HG02970 (cell line): Measurements from ENCODE around the gene CYLD.

Experiments
- ATAC-seq: cut with Tn5 transposase; IDR thresholded peaks from one replicate; pipeline ENCODE4 v1.9.1; 2021; ENCODE audit warnings: mild to moderate bottlenecking, moderate library complexity, moderate number of reproducible peaks; ENCODE audit not compliant: unreplicated experiment, low FRiP score

Gene CYLD

DNA sequence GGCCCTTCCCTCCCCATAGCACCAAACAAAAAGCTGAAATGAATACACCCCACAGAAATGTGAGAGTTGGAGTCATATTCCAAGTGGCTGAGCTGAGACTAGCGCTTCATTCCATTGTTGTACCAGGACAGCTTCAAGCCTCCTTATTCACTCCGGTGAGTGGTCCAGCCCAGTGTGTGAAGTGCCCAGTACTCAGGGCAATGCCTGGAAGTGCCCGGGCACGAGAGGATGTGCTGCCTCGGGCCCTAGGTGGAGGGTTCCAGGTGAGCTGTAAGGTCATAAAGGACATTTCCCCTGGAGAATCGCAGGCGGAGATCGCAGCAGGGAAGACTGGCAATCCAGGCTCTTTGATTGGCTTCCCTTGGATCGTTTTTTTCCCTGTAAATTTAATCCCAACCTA is 5.4 kb upstream of the CYLD start:
- no peak for ATAC-seq

DNA sequence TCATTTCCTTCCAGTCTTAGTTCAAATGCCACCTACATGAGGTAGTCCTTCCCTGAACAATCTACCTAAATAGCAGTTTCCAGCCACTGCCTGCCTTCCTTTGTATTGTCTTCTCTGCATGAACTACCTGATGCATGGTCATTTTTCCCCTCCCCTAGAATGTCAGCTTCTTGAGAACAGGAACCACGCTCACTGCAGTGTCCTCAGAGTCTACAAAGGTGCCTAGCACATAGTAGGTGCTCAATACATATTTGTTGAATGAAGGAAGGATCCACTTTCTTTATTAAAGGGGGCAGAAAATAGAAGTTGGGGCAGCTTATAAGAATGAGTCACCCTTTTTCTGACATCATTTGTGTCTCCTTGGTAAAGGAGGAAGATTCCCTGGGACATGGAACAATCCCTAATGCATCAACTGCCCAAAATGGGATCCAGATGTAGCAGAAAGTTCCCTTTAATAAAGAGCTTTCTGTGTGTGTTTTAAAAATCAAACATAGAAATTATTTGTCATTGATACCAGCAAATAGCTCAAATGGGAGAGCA is 4.4 kb upstream of the CYLD start:
- ATAC-seq = no peak

DNA sequence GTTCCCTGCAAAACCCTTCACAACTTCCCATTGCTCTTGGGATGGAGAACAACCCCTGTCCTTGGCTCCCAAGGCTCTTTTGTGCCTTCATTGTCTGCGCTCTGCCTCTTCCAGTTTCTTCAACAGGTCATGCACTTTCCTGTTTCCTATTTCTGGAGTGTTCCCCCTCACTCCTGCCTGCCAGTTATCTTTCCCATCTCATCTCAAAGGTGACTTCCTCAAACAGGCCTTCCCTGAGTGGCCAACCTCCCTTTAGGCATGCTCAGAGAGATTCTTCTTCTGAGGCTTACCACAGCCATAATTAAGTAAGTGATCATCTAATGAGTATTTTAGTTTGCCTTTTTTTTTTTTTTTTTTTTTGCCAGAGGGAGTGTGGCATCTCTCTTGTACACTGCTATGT is 2.9 kb upstream of the CYLD start:
- no peak for ATAC-seq

DNA sequence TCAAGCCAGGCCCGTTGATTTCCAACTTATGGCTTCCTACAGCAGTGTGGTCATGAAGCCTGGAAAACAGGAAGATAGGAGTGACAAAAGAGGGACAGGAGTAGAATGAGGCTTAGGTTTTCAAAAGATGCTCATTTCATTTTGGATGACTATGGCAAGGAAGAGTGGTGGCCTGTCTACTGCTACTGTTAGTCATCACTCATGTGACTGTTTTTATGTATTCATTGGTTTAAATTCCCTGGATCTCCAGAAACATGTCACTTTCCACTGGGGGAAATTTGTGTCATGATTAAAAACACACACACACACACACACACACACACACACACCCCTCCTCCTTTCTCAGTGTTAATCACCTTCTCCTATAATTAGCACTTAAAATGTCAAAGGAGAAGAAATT is 1.1 kb upstream of the CYLD start:
- ATAC-seq = no peak

DNA sequence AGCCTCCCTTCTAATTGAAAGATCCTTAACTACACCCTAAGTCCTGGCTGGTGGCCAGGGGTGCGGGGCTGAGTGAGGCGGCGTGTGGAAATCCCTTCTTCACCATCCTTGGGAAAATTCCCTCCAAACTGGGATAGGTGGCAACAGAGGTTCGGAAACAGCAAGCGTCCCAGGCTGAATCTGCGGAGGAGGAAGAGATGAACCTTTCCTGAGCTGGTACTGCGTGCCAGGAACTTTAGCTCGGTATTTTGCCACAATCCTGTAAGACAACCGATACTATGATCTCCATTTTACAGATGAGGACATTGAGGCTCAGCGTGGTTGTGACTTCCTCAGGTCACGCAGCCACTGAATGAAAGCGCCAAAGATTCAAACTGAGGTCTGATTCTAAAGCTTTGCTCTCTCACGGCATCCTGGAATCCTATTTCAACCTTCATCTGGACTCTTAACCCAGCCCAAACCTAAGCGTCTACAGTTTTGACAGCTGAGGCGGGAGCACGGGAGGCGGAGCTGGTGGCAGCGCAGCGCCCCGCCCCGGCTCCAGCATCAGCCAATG is 583 bp upstream of the CYLD start:
- peak; percentile 3 for ATAC-seq

DNA sequence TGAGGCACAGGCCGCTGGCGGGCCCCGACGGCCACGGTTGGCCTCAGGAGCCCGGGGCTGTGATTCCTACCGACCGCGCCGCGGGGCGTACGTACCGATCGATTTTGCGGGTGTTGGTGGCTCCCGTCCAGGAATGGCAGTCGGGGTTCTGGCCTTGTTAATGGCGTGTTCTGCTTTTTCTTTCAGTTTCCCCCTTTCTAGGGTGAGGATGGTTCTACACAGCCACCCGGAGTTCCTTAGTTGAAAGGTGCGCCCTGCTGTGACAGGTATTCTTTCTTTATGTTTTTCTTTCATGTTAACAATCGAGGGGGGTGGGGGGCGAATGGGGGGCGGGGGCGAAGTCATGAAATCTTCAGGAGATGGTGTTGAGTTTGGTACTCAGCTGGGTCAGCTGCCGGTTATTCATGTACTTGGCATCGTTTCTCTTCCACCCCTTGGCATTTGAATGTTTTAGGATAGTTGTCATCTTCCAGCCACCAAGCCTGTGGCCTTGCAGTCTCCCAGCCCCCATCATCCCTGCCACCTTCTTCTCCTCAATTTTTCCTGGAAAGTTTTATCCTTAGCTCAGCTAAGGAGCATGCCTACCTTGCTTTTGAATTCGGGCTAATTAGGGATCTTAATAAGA is 802 bp downstream of the CYLD start:
- no peak for ATAC-seq

DNA sequence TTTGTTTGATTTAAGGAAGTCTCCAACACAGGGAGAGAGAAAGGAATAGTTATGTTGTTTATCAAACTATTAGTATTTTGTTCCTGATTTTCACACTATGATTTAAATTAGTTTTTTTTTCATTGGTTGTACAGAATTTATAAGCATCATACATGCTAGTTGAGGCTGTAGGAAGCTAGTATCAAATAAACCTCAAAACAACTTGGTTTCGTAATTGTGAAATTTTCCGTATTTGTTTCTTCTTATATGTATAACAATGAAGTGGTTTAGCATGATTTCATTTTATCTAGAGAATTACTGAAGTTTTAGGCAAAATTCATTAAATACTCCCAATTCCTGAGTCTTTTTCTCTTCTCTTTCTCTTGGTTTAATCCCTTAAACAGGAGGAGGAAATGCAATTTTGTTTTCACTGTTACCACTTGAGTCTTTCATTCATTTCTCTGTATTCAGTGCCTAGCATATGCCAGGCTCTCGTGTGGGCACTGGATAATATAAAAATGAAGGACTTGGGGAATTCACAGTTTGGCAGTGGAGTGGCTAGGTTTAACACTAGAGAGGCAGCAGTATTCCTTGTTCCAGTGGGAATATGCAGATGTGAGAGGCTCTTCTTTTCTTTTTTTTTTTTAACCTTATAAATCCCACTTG is 1.8 kb downstream of the CYLD start:
- no peak for ATAC-seq

DNA sequence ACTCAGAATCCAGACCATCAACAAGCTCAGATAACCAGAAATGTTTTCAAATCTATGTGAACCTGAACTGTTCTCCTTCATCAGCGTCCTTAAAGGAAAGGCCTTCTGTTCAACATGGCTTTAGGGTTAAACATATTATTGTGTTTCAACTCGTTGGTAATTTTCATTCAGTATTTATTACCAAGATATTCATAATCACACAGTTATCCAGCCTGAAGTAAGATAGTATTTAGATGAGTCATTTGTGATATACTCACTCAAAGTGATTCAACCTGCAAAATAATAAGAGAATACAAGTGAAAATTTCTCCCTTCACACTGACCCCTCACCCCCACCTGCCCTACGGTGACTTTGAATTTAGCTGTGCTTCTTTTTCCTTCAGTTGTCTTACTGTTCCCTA is 3.0 kb downstream of the CYLD start:
- ATAC-seq = no peak

DNA sequence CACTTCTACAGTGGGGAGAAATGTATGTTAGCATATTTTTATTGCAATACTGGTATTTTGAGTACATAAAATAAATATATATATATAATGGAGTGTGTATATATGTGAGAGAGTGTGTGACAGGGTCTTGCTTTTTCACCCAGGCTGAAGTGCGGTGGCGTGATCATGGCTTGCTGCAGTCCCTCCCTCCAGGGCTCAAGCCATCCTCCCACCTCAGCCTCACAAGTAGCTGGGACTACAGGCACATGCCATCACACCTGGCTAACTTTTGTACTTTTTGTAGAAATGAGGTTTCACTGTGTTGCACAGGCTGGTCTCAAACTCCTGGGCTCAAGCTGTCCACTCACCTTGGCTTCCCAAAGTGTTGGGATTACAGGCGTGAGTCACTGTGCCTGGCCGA is 4.1 kb downstream of the CYLD start:
- ATAC-seq = no peak

DNA sequence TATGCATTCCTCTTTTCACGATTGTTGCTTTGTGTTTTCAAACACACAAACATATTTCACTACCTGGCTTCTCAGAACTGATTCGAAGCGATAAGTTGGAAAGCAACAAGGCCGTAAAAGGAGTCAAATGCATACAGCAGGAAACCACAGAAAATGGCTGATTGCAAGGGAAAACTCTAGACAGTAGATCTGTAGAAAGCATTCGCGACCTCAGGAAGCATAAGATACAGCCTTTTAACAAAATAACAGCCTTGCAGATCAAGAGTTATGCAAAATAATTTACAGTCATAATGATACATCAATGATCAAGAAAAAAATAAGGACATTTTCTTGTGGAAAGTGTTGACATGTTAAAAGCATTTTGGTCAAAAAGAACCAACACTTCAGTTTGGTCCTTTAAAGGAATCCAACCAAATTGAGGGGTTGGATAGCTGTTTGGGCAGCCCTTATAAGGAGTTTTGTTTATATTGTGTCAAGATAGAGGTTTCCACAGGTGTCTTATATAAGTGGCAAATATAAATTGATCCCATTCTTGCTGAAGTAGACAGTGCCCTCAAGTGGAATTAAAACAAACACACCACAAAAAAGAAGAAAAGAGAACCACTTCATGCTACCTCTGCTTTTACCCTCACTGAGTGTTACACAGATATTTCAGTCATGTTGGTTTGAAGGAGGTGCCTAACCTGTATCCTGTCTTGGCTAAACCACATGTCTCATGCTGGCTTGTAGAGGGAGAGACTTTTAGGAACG is 5.5 kb downstream of the CYLD start:
- ATAC-seq = no peak

DNA sequence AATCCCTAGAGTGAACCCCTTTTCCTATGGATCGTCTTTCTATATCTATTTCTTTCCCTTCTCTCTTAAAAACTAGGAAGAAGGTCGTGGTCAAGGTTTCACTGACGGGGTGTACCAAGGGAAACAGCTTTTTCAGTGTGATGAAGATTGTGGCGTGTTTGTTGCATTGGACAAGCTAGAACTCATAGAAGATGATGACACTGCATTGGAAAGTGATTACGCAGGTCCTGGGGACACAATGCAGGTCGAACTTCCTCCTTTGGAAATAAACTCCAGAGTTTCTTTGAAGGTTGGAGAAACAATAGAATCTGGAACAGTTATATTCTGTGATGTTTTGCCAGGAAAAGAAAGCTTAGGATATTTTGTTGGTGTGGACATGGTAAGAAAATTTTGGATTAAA is 9.6 kb downstream of the CYLD start:
- ATAC-seq = no peak

DNA sequence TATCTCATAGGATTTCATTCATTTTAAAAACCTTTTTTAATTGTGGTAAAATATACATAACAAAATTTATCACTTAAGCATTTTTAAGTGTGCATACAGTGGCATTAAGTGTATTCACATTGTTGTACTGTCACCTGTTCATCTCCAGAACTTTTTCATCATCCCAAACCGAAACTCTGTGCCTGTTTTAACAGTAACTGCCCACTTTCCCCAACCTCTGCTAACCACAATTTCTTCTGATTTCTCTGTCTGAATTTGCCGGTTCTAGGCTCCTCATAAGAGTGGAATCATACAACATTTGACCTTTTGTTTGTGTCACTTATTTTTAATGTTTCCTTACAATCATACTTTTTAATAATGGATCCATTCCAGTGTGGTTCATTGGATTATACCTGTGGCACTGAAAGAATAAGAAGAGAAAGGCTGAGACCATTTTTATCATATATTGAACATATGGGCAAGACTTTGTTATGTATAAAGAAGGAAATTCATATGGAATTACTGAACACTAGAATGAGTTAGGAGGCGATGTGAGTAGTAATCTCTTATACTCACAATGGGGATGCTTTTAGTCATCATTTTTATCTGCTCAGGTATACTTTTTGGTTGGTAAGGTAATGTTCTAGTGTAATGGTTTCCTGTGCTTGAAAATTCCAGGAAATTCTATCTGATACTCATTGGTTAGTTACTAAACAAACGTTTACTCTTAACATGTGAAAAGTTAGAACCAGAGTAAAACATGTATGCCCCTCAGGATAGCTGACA is 10.8 kb downstream of the CYLD start:
- no peak for ATAC-seq

DNA sequence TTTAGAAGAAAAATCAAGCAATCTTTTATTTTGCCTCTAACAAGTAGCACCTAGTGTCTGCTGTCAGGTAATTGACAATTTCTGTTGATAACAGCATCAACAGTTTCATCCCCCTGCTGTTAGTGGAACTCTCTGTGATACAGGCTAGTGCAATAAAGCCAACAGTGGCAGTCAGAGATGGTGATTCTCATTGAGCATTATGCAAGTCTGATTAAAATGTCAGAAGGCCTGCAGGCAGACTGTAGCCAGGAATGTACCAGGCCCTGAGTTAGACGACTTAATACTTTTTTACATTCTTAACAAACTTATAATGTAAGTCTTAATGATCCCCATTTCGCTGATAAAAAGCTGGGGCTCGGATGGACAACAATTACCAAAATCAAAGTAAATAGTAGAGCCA is 14.6 kb downstream of the CYLD start:
- ATAC-seq = no peak

DNA sequence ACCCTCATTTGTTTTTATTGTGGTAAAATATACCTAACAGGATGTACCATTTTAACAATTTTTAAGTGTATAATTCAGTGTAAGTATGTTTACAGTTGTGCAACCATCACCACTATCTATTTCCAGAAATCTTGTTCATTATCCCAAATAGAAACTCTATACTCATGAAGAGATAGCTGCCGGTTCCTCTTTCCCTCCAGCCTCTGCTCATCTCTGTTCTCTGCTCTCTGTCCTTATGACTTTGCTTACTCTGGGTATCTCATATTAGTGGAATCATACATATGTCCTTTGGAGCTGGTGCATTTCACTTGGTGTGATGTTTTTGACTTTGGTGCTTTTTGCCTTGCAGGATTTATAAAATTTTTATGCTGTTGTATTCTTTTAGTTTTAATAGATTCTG is 19.4 kb downstream of the CYLD start:
- ATAC-seq = no peak

DNA sequence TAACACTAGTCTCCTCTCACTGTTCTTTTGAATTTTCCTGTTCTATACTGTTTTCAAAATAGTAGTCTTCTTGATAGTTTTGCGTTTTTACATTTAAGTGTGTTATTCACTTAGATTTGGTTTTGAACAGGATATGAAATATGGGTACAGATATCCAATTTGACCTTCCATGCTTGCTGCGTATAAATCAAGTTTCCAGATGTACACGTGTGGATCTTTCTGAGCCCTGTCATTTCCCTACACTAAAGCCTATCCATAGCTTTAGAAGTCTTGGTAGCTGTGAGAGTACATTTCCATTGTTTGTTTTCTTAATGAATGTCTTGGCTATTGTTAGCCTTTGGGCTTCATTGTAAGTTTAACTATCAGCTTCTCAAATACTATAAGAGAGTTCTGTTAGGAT is 20.4 kb downstream of the CYLD start:
- no peak for ATAC-seq

DNA sequence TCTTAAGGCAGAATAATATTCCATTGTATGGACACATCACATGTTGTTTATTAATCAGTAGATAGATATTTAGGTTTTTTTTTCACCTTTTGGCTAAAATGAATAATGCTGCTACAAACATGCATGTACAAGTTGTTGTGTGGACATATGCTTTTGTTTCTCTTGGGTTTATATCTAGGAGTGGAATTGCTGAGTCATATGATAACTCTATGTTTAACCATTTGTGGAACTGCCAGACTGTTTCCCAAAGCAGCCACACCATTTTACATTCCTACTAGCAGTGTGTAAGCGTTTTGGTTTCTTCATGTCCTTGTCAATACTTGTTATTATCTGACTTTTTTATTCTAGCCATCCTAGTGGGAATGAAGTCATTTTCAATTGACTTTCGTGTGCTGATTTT is 21.3 kb downstream of the CYLD start:
- ATAC-seq = no peak

DNA sequence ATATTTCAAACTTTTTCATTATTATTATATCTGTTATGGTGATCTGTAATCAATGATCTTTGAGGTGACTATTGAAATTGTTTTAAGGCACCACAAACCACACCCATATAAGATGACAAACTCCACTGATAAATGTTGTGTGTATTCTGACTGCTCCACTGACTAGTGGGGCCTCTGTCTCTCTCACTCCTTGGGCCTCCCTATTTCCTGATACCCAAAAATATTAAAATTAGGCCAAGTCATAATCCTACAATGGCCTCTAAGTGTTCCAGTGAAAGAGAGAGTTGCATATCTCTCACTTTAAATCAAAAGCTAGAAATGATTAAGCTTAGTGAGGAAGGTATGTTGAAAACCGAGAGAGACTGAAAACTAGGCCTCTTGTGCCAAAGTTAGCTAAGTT is 23.4 kb downstream of the CYLD start:
- ATAC-seq = no peak

DNA sequence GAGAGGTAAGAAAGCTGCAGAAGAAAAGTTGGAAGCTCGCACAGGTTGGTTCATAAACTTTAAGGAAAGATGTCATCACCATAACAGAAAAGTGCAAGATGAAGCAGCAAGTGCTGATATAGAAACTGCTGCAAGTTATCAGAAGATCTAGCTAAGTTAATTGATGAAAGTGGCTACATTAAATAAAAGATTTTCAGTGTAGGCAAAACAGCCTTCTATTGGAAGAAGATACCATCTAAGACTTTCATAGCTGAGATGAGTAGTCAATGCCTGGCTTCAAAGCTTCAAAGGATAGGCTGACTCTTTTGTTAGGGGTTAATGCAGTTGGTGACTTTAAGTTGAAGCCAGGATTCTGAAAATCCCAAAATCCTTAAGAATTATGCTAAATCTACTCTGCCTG is 24.0 kb downstream of the CYLD start:
- no peak for ATAC-seq

DNA sequence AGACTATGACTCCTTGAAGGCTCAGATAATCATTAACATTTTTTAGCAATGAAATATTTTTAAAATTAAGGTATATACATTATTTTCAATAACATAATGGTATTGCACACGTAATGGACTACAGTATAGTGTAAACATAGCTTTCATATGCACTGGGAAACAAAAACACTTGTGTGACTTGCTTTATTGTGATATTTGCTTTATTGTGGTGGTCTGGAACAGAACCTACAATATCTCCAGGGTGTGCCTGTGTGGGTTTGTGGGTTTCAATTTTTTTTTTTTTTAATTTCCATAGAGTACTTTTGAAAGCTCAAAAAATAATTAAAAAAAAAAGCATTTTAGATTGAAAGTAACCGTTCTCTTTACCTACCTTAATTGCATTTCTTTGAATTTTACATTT is 25.3 kb downstream of the CYLD start:
- ATAC-seq = no peak

DNA sequence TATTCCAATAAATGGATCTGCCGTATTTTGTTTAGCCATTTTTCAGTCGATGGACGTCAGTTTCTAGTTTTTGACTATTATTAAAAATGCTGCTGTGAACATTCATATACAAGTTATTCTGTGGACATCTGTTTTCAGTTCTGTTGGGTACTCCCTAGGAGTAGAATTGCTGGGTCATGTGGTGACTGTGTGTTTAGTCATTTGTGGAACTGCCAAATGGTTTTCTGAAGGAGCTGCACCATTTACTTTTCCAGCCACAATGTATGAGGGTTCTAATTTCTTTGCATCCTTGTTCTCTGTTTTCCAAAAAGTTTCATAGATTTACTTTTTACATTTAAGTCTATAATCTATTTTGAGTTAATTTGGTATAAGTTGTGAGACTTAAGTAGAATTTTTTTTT is 29.5 kb downstream of the CYLD start:
- no peak for ATAC-seq

DNA sequence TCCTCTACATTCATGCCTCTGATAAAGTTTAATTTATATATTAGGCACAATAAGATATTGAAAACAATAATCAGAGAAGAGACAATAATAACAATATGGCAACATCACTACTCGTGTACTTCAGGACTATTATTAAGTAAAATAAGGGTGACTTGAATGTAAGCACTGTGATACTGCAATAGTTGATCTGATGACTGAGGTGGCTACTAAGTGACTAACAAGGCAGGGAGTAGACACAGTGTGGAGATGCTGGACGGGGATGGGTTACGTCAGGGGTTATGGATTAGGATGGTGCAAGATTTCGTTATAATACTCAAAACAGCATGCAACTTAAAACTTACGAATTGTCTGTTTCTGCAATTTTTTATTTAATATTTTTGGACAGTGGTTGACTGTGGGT is 32.5 kb downstream of the CYLD start:
- ATAC-seq = no peak
